NOMO-1 (cell line): ENCODE results near the gene GC.
"Not testable (repeated sequence)": the region's sequence is repeated elsewhere in the genome, so short reads cannot be mapped to it uniquely, and the experiment has no call there.

ENCODE experiments used
- DNase-seq, 2 experiments: peaks; one replicate each; lab custom pipeline; 2025; ENCODE audit not compliant: unreplicated experiment in 2 of 2; lab: John Stamatoyannopoulos, UW

GC gene

DNA sequence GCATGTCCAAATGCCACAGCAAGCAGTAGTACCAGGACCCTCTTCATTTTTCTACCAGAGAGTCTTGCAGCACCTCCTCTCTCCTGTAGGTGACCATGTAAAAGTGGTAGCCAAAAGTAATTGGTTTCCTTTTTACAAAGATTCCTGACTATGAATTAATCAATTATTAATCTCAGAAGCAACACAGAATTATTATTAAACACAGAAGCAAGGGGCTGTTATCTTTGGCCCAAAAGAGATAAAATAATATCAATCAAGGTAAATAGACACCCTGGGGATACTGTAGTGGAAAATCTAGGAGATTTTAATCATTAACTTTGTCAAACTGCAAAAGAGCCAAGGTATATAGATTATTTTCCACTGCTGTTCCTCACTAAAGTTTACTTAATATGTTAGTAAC, at the start of gene GC:
Gene GC (minus strand): TSS at position 108 of the 400 bp plus-strand sequence. CDS start 61 bp downstream, at position 47.
- DNase-seq, result no peak

GRCh38 chr4:71833232-71833900, 49.5 kb upstream of the GC start:
- no peak for DNase-seq

GRCh38 chr4:71832049-71832448, 48.2 kb upstream of the GC start:
- DNase-seq, result no peak

DNA sequence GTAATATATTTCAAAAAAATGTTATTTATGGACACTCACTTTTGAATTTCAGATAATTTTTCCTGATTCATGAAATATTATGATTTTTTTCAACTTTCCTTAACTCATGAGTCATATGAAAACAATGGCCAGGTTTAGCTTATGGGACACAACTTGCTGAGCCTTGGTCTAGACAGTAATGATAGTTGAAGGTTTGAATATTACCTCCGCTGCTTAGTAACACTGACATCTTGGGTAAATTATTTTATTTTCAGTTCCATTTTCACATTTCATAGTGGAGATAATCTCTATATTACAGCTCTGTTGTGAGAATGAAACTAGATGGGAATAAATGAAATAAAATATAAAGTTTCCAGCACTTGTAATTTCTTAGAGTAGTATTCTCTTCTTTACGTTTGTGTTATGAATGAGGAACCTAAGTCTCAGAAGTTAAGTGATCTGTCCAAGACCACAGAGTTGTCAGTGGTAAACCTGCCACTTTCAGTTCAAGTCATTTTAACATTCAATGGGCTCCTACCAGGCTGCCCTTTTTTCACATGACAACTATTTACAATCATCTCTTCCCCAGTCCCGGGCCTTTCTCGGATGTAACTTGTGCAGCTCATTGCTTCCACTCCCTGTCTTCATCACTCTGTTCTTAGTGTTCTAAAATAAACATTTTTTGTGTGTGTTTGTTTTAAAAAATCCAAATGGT, 46.8 kb upstream of the GC start:
- no peak for DNase-seq

GRCh38 chr4:71828470-71828869, 44.6 kb upstream of the GC start:
- DNase-seq, result no peak

DNA sequence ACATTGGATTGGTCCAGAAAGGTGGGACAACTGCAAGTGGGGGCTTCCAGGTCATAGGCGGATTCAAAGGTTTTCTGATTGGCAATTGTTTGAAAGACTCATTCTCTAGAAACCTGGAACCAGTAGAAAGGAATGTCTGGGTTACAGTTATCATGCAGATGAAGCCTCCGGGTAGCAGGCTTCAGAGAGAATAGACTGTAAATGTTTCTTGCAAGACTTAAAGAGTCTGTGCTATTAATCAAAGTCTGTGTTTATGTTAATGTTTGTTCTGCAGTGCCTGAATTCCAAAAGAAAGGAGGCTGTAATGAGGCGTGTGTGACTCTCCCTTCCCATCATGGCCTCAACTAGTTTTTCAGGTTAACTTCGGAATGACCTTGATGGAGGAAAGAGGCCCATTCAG, 43.9 kb upstream of the GC start:
- no peak for DNase-seq

DNA sequence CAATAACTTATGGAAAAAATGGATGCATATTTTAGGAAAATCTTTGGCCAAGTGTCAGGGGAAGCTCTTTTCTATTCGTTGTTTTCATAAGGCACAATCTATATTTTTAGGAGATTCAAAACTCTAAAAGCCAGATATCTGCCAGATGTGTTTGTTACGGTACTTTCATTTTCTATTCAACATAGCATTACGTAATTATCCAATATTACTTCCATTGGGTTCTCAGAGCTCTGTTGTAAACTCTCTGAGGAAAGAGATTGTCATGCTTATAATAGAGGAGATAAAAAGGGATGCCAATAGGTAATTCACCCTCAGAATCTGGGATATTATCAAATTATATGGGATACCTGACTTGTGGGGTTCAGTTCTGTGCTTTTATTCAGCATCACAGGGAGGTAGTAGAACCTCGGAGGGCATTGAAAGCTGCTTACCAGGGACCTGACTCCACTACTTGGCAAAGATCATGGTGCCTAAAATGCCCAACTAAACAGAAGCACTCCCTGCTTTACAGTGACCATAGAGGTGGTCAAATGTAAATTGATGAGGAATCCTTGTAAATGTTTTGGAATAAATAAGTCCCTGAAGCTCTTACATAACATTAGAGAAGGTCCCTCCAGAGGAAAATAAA, 32.9 kb upstream of the GC start:
- DNase-seq, result no peak

DNA sequence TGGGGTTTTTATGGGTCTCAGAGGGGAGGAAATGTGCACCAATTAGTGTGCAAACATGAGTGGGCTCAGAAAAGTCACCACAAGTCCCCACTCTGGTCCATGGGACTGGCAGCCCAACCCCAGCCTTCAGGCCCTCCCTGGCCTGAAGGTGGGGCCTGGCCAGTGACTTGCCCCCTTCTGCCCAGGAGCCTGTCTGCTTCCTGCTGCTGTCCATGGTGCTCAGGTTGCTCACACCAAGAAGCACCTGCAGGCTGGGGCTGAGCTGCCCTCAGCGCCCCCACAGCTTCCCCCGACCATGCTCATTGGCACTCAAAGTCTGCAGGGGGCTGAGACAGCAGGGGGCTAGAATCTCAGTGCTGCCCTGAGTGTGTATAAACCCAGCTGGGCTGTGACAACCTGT, 30.6 kb upstream of the GC start:
- DNase-seq, result no peak

DNA sequence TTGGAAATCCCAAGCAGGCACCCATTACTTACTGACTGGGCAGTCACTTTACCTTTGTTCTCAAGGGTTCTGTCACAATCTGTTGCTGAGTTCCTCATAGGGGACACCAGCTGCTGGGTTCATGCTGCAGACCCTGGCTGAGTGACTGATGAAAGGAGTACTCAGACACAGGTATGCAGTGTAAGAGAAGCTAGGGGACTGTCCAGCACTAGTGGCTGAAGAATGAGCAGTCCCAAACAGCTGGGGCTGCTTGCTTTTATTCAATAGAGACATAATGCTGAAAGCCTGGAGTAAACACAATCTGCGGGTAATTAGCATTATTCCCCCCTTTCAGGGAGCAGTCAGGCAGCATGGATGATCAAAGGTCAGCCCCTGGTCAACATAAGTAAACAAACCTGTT, 25.9 kb upstream of the GC start:
- not testable (repeated sequence) for DNase-seq

GRCh38 chr4:71807469-71807868, 23.6 kb upstream of the GC start:
- DNase-seq, result no peak

GRCh38 chr4:71805230-71805629, 21.4 kb upstream of the GC start:
- not testable (repeated sequence) for DNase-seq

DNA sequence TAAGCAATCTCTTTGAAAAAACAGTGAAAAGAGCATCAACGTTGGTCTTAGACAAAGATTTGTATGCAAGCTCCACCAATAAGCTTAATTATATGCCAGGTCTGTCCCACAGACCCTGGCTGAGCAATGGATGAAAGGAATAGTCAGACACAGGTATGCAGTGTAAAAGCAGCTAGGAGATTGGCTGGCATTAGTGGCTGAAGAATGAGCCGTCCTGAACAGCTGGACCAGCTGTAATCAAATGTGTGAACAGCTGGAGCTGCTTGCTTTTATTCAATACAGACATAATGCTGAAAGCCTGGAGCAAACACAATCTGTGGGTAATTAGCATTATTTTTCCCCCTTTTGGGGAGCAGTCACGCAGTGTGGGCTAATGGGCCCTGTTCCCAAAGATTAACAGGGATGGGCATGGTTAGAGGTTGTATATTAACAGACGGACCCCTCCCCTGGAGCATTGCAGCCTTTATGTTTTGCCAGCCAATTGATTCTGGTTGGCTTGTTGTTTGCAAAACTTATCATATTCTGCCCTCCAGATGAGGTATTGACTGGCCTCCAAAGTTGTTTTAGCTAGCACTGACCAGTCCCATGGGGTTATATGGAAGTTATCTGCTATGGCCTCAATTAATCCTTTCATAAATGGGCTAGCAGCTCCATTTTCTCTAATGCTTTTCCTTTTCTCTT, 20.3 kb upstream of the GC start:
- not testable (repeated sequence) for DNase-seq

DNA sequence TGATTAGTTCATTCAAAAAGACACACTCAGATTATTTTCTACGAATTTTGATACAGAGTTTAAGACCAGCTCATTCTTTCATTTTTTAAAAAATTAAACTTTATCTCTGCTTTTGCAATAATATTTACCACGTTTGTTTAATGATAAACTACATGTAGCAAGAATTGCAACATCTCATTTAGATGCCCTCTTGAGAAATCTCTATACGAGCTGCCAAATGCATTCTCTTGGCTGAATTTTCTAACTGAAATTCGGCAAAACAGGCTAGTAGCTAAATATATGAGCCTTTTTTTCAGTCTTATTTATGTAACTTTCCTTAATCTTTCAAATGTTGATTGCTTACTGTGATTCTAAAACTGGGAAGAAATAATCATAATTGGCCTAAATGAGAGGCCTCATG, 2.1 kb upstream of the GC start:
- no peak for DNase-seq

GRCh38 chr4:71784569-71785197, 804 bp upstream of the GC start:
- no peak for DNase-seq

GRCh38 chr4:71777891-71778290, 6.0 kb downstream of the GC start:
- DNase-seq, result no peak

GRCh38 chr4:71775449-71775848, 8.4 kb downstream of the GC start:
- no peak for DNase-seq

DNA sequence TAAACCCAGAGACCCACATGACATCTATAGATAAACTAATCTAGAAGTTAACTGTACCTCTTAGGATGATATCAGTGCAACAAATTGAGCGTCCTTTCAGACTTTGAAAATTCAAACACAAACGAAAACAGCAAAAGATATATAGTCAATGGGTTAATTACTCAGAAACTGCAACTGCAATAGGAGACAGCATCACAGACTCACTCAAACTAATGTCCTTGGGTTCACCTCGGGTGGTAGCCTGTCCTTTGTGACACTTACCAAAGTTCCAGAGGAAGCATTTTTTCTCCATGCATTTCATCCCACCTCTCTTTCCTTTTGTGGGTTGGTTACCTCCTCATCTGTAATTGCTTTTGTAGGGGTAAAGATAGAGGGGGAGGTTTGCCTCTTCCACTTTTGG, 9.7 kb downstream of the GC start:
- DNase-seq, result no peak

DNA sequence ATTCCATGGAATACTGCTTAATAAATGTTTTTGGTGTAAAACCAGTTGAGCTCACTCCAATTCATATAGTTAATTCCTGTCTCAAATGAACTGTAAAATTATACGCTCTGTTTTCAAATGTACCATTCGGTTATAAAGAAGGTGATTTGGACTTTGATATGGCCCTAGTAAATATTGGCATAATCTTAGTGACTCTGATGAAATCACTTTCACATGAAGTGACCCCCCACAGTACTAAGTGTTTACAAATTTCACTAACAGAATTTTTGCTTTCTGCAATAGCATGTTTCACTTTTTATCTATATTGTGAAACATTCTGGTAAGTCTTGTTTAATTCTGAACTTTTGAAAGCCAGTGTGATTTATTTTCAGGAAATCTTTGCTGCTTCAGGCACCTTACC, 10.9 kb downstream of the GC start:
- no peak for DNase-seq

GRCh38 chr4:71772592-71772991, 11.3 kb downstream of the GC start:
- peak in 1 of 2 experiments; percentile 2 for DNase-seq

GRCh38 chr4:71771613-71772012, 12.3 kb downstream of the GC start:
- DNase-seq, result no peak

DNA sequence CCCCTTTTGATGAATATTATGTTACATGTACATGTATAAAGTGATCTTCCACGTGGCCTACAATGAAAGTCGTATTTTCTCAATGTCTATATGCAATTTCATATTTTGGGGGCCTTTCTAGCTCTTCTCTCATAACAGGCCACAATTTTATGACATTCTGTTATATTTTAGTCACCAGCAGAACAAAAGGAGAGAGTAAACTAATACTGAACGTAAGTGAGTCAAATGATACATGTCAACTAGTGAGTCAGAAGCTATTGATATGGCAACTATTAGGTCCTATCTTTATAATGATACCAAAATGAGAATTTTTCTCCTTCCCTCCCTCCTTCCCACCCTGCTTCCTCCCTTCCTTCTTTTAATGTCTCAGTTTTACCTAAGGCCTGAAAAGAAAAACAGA, 14.4 kb downstream of the GC start:
- DNase-seq, result no peak
